Measurements from ENCODE around the gene WDR90.

The WDR90 gene

DNA sequence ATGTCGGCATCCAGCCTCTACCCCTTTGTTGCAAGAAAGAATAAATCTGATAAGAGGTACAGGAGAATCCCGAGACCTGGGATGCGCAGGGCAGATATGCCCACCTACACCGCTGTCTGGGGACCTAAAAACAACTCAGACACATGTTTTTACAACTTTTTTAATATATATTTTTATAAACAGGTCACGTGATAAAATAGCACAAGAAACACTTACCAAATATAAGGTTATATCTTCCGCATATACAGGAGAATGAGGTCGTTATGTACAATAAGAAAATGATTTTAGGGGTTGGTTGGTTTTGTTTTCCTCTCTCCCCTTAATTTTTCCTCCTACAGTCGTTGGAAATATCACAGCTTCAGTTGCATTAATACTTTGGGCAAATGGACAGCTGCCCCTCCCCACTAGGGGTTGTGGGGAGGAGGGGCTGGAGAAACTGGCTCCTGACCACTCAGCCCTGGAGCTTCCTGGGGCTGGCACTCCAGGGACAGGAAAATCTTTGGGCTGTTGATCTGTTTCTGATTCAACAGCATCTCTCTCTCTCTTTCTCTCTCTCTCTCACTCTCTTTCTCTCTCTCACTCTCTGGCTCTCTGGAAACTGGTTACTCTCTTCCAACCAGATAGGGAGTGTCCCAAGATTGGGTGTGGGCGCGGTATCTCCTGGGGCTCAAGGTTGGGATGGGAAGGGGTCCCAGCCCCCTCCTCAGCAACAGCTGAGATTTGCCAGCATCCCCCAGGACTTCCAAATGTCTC lies 43.4 kb downstream of the WDR90 start:
- DNase-seq: no peak

GRCh38 chr16:693364-693763 lies 44.2 kb downstream of the WDR90 start:
- no peak for DNase-seq

DNA sequence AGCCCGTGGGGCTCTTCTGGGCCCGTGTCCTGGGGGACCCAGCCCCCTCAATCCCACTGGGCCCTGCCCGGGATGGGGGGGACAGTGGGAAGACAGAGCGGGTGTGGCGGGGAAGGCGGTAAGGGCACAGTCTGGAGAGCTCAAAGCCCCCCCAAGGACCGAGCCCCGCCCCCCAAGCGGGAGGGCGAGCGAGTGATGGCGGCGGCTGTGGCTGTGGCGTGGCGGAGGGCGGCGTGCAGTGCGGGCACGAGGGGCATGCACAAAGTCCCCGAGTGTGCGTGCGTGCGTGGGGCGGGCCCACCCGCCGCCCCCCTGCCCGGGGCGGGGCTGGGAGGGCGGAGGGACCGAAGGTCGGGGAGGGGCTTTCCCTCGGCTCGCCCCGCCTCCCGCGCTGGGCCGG lies 44.6 kb downstream of the WDR90 start:
- no peak for DNase-seq

GRCh38 chr16:694187-694862 lies 45.2 kb downstream of the WDR90 start:
- DNase-seq: no peak

DNA sequence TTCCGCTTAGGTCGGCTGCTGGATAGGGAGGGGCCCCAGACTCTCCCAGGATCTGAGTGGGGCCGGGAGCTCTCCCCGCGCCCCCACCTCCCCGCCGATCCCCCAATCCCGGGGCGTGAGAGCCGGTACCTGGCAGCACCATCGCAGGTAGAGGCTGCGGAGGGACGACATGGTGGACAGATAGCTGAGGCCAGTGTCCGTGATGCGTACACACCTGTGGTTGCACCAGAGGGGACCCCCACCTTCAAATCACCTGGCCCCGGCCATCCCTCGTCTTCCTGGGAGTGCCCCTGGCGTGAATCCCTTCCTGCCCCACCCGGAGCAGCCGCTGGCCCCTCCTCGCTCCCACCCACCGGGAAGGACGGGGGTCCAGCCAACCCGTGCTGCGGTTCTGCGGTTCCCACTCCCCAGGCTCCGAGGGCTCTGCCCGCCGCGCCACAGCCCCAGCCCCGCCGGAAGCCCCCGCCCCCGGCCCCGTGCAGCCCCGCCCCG lies 45.7 kb downstream of the WDR90 start:
- DNase-seq: no peak

GRCh38 chr16:695355-696089 lies 46.4 kb downstream of the WDR90 start:
- peak; percentile 94 for DNase-seq

DNA sequence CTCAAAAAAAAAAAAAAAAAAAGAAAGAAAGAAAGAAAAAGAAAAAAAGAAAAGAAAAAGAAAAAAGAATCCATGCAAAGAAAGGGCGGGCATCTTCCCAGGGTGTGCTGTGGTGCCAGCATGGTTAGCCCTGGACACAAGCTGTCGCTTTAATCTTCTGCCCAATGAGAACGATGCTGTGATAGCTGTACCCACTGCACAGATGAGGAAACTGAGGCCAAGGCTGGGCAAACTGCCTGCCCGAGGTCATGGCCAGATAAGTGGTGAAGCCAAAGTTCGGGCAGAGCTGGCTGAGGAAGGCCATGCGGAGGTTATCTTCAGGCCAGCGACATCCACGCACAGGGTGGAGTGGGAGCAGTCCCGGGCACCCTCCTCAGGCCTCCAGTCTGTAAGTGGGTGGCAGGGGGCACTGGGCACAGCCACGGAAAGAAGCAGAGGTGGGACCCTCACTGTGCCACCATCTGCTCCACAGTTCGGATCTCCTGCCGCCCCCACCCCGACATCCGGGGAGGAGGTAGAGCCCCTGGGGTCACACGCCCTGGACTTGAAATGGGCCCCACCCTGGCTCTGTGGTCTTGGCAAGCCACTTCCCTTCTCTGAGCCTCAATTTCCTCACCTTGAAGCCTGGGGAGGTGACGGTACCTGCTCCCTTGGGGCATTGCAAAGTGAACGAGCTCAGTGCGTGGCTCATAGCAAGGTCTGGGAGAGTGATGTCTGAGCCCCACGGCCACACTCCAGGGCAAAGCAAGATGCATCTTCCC lies 49.9 kb downstream of the WDR90 start:
- DNase-seq: no peak

GRCh38 chr16:700684-701584 lies 51.8 kb downstream of the WDR90 start:
- DNase-seq: no peak

DNA sequence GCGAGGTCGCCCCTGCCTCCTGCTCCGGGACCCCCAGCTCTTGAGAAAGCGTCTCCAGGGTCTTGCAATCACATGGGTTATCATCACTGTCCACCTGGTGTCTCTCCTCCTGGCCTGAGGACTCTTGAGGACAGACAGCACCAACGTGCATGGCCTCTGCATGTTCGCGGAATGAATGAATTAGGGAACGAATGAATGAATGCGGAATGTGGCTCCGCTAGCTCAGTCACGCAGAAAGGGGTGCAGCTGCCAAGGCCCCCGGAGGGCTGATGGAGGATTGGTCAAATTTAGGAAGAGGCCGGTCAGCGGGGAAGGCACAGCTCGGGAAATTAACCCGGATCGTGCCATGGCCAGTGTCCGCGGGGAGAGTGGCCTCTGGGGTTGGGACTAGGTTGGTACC lies 53.2 kb downstream of the WDR90 start:
- DNase-seq: no peak

DNA sequence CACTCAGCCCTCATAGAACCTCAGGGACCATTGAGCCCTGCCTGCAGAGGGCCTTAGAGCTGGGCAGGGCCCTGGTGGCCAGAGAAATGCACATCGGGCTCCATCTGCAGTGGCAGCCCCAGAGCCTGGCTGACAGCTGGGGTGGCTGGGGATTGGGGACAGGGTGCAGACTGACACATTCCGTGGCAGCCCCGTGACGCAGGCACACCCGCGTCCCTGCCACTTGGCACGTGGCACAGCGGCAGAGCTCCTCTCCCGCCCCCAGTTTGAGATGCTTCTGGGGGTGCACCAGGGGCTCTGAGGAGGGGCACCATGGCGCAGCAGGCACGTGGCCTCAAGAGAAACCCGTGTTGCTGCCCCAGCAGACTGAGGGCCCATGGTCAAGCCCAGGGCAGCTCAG lies 54.2 kb downstream of the WDR90 start:
- DNase-seq: no peak

DNA sequence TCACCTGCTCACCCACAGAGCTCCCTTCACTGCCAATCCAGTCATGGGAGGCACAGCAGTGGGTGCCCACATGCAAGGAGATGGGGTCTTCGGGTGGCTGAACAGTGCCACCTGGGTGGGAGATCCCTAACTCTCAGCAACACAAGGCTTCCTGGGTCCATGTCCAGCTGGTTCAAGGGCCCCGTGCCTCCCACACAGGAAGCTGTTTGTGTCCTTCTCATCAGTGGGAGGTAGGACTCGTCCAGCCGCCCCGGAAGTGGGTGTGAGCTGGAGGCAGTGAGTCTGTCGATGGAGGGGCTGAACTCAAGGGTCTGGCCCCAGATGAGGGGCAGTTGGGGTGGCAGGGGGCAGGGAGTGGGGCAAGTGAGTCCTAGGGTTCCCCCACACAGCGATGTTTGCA lies 54.9 kb downstream of the WDR90 start:
- DNase-seq: no peak

DNA sequence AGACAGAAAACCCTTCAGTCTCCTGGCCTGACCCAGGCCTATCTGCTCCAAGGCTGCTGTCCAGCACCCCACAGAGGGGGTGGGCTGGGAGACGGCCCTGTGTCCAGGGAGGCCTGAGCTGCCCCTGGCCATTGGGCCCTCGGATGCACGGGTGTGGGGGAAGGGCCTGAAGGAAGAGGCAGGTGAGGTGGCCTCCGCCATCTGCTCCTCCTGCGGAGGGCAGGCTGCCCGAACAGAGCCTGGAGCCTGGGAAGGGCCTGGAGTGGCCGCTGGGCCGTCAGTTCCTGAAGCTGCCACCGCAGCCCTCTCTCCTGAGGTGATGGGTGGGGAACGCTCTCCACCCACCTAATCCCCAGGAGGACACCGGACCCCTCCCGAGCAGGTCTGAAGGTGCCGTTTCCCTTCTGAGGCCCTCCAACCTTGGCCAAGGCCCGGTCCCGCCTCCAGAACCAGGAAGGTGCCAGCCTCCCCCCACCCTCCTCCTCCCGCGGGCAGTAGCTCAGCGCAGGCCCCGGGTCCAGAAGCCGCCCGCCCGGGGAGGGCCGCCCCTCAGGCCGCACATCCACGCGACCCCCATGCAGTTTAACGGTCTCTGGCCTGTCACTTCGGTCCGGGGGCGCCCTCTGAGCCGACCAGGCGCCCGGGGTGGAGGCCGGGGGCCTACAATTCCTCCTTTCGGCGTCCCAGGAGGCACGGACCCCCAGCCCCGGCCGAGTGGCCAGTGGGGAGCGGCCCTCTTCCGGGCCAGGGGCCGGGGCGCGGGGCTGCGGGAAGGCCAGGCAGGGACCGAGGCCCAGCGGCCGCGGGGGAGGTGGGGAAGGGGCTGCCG lies 55.6 kb downstream of the WDR90 start:
- DNase-seq: no peak

DNA sequence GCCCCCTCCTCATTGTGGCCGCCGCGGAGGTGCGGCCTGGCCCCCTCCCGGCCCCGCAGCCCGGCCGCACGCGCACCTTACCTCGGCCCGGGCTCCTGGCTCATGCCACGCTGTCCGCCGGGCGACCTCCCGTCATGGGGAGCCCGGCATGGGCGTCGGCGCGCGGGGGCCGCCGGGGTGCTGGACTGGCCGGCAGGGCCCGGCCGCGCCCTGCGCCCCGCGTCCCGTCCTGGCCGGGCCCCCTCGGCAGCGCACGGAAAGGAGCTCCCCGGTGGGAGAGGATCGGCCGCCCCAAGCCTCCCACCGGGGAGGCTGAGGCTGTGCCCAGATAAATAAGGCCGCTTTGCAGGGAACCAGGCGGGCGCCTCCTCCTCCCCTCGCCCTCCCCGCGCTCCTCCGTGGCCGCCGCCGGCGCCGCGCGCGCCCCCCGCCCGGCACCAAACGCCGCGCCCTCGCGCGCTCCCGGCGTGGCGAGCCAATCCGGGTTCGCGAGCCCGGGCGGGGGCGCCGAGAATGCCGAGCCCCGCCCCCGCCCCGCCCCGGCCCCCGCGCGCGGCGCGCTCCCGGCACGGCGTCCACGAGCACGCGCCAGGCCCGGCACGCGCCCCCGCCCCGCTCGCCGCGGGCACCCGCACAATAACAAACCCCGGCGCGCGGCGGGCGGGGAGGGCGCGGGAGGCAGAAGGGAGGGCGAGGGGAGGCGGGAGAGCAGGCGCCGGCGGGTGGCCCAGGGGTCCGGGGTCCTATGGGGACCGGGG lies 56.4 kb downstream of the WDR90 start, which contains the start of gene FBXL16:
FBXL16 (minus strand) TSS at position 371 of the 758 bp plus-strand sequence. CDS start 8,396 bp downstream, outside the sequence.
- DNase-seq: peak; percentile 25

GRCh38 chr16:706189-707061 lies 57.3 kb downstream of the WDR90 start:
- peak; percentile 18 for DNase-seq

DNA sequence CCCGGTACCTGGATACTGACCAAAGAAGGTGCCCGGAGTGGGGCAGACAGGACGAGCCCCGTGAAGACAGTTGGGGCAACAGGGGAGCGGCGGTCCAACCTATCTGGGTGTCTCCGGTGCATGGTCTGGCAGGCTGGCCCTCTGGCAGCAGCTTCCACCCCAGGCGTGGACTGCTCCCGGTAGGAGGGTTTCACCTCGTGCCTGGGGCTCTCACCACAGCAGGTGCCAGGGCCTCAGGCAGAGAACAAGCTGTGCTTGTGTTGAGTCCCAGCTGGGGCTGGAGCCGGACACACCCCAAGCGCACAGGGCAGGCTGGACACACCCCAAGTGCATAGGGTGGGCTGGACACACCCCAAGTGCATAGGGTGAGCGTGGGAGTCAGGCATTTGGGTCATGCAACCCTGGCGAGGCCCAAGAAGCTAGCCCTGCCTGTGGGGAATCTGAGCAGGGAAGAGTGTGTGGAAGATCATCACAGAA lies 57.9 kb downstream of the WDR90 start:
- DNase-seq: no peak

- DNase-seq: no peak
Measured at GRCh38 chr16:708019-708418, 58.9 kb downstream of the WDR90 start.

DNA sequence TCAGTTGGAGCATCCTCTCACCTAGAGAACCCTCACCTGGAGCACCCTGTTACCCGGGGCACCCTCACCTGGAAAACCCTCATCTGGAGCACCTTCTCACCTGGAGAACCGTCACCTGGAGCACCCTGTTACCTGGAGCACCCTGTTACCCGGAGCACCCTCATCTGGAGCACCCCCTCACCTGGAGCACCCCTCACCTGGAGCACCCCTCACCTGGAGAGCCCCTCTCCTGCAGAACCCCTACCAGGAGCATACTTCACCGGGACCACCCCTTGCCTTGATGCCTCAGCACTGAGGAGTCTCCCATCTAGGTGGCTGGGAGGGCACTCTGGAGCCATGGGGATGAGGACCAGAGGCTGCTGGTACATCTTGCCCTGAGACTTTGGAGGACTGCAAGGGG lies 59.8 kb downstream of the WDR90 start:
- DNase-seq: no peak

DNA sequence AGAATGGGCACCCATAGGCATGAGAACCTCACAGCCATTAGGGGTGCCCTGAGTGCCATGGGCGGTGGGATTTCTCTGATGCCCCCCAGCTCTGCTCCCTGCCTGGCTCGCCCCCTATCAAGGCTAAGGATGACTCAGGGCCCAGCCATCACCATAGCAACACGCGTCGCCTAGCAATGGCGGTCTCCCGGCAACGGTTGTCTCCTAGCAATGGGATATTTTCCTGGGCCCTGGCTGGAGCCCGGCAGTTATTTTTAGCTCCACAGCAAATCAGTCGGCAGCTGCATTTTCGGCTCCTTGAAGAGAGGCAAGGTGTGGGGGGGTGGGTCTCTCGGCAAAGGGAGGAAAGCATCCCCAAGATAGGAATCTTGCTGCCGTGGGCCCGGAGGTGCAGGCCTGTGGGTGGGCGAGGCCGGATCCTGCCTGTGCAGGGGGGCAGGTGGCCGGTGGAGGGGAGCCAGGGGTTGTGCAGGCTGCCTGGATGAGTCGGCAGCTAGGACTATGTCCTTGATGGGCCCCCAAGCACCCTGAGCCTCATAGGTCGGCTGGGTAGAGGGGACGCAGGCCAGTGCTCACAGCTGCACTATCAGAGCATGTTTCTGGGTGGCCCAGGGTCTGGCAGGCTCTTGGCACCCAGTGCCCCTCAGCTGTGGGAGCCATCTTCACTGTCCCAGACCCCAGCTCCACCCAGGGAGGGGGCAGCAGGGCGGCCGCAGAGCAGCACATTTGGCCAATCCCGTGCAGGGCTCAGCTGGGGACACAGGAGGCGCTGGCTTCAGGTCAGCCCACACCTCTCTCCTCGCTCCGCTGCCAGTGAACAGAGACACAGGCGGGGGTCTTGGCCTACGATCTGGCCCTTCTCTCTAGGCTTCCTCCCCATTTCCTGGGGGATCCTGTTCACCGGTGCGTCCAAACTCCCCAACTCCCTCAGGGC lies 60.7 kb downstream of the WDR90 start:
- DNase-seq: peak; percentile 86

Measured in DMS79 (cell line).